C4-2B (cell line): ENCODE measurements around the gene CTNNB1.

ENCODE experiments used
- H3K27ac ChIP-seq: fragments of 450-650 bp; 2 replicates; pipeline ENCODE4 v1.5.1; 2017
- ZFX ChIP-seq: fragments of 450-650 bp; IDR thresholded peaks from 2 replicates; pipeline ENCODE4 v1.6.1; 2017
- TF ChIP-seq, protein P1 (sequence below): fragments of 450-650 bp; conservative IDR thresholded peaks from 2 replicates; pipeline ENCODE4 v1.5.1; 2017; ENCODE audit warnings: mild to moderate bottlenecking

Gene CTNNB1

DNA sequence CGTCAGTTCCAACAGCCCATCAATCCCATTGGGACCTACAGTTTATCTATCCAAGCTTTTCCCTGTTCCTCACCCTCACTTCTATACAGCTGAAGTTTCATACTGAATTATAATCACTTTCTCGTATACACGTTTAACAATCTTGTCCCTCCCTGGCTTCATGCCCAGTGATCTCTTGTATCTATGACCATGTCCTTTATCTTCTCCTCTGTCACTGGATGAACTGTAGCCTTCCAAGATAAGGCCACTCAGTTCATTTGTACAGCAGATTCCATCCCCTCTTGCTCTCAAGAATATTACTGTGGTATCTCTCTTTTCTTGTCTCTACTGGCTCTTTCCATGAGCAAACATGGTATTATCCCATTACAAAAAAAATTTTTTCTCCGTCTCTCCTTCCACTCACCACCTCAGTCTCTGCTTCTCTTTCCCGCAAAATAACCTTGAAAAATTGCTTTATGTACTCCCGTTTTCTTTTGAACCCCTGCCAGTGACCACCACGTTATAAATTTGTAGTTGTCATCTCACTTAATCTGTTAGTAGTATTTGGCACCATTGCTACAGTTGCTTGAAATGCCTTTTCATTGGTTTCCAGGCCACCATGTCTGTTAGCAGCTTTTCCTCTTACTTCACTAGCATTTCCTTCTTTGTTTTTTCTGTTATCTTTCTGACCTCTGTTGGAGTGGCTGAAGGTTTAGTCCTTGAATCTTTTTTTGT is 9.4 kb downstream of the CTNNB1 start:
- no peak overlapping the region for H3K27ac ChIP-seq
- TF ChIP-seq ZFX = no peak
- TF ChIP-seq, protein P1, sequence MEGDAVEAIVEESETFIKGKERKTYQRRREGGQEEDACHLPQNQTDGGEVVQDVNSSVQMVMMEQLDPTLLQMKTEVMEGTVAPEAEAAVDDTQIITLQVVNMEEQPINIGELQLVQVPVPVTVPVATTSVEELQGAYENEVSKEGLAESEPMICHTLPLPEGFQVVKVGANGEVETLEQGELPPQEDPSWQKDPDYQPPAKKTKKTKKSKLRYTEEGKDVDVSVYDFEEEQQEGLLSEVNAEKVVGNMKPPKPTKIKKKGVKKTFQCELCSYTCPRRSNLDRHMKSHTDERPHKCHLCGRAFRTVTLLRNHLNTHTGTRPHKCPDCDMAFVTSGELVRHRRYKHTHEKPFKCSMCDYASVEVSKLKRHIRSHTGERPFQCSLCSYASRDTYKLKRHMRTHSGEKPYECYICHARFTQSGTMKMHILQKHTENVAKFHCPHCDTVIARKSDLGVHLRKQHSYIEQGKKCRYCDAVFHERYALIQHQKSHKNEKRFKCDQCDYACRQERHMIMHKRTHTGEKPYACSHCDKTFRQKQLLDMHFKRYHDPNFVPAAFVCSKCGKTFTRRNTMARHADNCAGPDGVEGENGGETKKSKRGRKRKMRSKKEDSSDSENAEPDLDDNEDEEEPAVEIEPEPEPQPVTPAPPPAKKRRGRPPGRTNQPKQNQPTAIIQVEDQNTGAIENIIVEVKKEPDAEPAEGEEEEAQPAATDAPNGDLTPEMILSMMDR = no peak

DNA sequence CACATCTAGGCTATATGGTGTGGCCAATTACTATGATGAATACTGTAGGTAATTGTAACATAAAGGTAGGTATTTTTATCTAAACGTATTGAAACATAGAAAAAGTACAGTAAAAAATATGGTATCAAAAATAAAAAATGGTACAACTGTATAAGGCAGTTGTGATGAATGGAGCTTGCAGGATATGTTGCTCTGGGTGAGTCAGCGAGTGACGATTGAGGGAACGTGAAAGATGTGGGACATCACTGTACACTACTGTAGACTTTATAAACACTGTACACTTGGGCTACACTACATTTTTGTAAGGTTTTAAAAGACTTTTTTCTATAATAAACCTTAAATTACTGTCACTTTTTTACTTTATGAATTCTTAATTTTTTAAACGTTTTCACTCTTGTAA is 10.3 kb downstream of the CTNNB1 start:
- no peak for TF ChIP-seq ZFX
- TF ChIP-seq, protein P1 = no peak
- H3K27ac ChIP-seq = no peak overlapping the region

DNA sequence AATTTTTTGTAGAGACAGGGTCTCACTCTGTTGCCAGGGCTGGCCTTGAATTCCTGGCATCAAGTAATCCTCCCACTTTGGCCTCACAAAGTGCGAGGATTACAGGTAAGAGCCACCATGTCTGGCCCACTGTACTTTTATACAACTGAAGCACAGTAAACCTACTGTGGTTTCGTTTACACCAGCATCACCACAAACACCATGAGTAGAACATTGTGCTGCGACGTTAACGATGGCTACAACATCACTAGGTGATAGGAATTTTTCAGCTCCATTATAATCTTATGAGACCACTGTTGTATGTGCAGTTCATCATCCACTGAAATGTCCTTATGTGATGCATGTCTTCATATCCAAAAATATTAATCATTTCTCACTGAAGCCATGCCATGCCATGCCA is 11.7 kb downstream of the CTNNB1 start:
- no peak overlapping the region for H3K27ac ChIP-seq
- no peak for TF ChIP-seq ZFX
- TF ChIP-seq, protein P1 = no peak

DNA sequence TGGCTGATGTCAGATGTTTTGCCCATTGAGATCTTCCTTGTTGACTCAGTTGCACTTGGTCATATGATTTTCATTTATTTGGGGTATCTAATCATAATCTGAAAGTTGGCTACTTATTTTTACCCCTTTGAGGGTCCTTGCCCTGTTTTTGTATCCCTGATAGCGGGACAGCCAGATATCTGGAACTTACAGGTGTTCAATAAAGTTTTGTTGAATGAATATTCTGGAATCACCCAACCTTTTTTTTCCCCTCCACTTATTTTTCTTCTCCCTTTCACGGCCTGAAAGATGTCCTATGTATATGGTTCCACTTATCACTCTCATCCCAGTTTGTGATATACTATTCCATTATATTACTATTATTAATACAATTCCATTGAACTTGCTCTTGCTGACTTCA is 12.8 kb downstream of the CTNNB1 start:
- no peak for TF ChIP-seq ZFX
- TF ChIP-seq, protein P1 = no peak
- H3K27ac ChIP-seq = no peak overlapping the region

DNA sequence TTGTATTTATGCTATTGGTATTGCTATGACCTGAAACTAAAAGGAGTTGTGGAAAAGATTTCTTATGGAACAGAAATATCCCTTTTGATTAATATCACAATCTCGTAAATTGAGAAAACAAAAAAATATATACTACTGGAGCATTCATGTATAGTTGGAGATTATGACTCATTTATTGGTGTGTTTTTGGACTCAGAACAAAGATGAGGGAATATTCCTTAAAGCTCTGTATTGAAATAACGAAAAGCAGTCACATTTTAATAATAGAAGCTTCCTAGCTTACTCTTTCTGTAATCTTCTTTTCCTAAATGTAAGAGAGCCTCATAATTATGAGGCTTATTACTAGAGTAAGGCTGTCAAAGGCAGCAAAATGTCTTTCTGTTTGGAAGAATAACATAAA is 14.3 kb downstream of the CTNNB1 start:
- H3K27ac ChIP-seq = no peak overlapping the region
- TF ChIP-seq, protein P1 = no peak
- no peak for TF ChIP-seq ZFX

DNA sequence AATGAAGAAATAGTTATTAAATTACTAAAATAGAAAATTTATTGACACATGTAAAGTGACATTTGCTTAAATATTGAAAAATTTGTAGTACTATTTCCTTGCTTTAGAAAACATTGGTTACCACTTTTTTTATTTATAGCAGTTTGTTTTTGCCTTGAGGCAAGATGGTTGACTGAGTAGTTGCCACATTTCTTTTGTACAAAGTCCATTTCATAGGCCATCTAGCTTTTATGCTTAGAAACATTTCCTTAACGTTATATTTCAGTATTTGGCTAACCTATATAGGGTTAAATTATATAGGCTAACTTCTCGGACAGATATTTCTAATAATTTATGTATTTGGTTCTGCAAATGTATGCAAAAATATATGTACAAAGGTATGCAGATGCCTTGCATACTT is 17.1 kb downstream of the CTNNB1 start:
- TF ChIP-seq, protein P1 = no peak
- TF ChIP-seq ZFX = no peak
- H3K27ac ChIP-seq = no peak overlapping the region

DNA sequence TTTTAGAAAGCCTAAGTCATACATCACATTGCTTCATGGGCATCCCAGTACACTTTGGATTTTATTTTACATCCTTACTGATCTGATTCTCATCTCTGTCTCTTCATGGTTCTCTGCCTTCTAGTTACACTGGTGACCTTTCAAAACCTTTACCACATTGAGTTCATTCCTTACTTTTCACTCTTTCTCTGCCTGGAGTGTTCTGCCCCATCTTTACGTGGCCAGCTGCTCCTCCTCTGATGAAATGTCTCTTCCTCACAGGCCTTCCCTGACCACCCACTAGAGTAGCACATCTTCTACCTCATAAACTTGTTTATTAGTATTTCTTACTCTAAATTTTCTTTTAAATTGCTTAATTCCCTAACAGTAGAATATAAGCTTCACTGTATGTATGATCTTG is 17.7 kb downstream of the CTNNB1 start:
- peak overlapping the region; percentile 57; the same call in 1 of the 2 replicates for H3K27ac ChIP-seq
- TF ChIP-seq, protein P1 = no peak
- no peak for TF ChIP-seq ZFX
